HUES48 (cell line): Measurements from ENCODE around the gene SPTLC2.

ENCODE experiments used
- H3K27ac ChIP-seq: one replicate; pipeline ENCODE4 v1.7.0; 2013; ENCODE audit warnings: low read depth, low read length, inconsistent platforms
- H3K27me3 ChIP-seq: 2 replicates; pipeline ENCODE4 v1.6.1; 2013; ENCODE audit warnings: mild to moderate bottlenecking, low read length; ENCODE audit not compliant: control insufficient read depth, insufficient read depth
- H3K36me3 ChIP-seq: 2 replicates; pipeline ENCODE4 v1.6.1; 2013; ENCODE audit warnings: low read length; ENCODE audit not compliant: control insufficient read depth, insufficient read depth
- H3K4me1 ChIP-seq: 2 replicates; pipeline ENCODE4 v1.6.1; 2013; ENCODE audit warnings: mild to moderate bottlenecking, low read length; ENCODE audit not compliant: control insufficient read depth, insufficient read depth
- H3K4me3 ChIP-seq: 2 replicates; pipeline ENCODE4 v1.5.1; 2013; ENCODE audit warnings: mild to moderate bottlenecking, low read depth, low read length
- H3K9ac ChIP-seq: 2 replicates; pipeline ENCODE4 v1.6.1; 2013; ENCODE audit warnings: mild to moderate bottlenecking, low read depth, low read length, moderate library complexity
- H3K9me3 ChIP-seq: 2 replicates; pipeline ENCODE4 v1.6.1; 2013; ENCODE audit warnings: low read length; ENCODE audit not compliant: control insufficient read depth, insufficient read depth

Gene SPTLC2

DNA sequence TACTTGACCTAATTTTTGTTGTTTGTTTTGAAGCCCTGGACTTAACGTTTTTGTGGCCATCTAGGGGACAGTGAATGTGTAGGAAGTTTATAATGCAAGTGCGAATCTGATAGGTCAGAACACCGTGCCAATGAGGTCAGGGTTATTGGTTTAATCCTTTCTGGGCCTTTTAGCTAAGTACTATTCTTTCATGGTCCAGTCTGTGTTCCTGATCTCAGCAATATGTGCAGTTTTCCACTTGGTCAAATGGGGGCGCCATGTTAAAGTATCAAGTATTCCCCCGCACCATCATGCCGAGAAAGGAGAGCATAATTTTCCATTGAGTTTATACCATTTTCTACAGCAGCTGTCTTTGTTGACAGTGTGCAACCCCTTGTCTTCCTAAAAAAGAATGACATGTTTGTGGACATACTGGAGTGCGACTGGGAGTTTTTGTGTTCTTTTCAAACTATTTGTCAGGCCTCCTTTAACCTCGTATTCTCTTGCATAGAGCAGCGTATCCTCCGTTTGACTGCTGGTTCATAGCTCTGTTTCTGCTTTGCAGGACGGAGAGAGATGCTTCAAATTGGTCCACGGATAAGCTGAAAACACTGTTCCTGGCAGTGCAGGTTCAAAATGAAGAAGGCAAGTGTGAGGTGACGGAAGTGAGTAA, 157.2 kb downstream of the SPTLC2 start:
- H3K36me3 ChIP-seq = peaks cover 43% of the 10 kb centered on the region
- H3K9me3 ChIP-seq = no peaks in the 10 kb centered on the region
- H3K27me3 ChIP-seq = no peaks in the 10 kb centered on the region
- H3K4me3 ChIP-seq = peak overlapping the region; percentile 85
- no peak overlapping the region for H3K27ac ChIP-seq
- no peak overlapping the region for H3K9ac ChIP-seq
- H3K4me1 ChIP-seq = peaks cover 9% of the 10 kb centered on the region; the same call in 1 of the 2 replicates

- H3K36me3 ChIP-seq = peaks cover 35% of the 10 kb centered on the region
- H3K27ac ChIP-seq = peak overlapping the region; percentile 94
- peak overlapping the region; percentile 85 for H3K4me3 ChIP-seq
- no peaks in the 10 kb centered on the region for H3K27me3 ChIP-seq
- peaks cover 9% of the 10 kb centered on the region; the same call in 1 of the 2 replicates for H3K4me1 ChIP-seq
- H3K9me3 ChIP-seq = no peaks in the 10 kb centered on the region
- H3K9ac ChIP-seq = peak overlapping the region; percentile 87
These were observed 158.0 kb downstream of the SPTLC2 start for GRCh38 chr14:77458249-77458950.

DNA sequence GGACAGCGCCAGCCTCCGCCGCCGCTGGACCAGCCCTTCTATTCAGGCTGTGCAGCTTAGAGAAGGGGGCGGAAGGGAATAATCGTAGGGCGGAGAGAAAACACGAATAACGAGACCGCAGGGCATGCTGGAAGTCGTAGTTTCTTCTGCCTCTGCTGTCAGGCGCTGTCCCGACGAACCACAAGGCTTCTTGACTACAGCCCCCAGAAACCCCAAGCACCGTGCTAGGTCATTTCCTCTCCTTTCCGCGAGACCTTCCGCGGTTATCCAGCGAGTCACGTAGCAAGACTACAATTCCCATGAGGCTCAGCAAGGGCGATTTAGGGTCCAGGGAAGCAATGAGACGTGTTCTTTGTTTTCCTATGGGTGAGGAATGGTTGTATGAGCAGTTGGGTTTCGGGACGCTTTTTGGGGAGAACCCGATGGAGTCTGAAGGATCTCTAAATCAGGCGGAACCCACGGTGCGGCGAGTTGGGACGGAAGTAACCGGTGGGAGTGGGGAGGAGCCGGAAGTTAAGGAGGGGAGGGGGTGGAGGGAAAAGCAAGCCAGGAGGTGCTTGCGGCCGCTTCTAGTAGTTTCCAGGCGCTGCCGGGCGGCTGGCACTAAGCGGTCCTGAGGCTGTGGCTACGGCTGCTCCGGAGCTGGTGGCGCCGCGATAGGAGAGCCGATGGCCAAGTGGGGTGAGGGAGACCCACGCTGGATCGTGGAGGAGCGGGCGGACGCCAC, 158.8 kb downstream of the SPTLC2 start, which contains the start of the genes AHSA1 and VIPAS39:
Gene AHSA1 (plus strand): TSS at position 572 of the 727 bp plus-strand sequence. CDS start 97 bp downstream, at position 669.
Gene VIPAS39 (minus strand): TSS at position 80 of the 727 bp plus-strand sequence. CDS start 3,499 bp downstream, outside the sequence.
- H3K27ac ChIP-seq = peak within 1 kb of the TSS; percentile 94
- H3K27me3 ChIP-seq = no peaks in the 10 kb centered on the region
- peak within 1 kb of the TSS; percentile 87 for H3K9ac ChIP-seq

GRCh38 chr14:77457115-77457521, 159.3 kb downstream of the SPTLC2 start:
- H3K9me3 ChIP-seq = no peaks in the 10 kb centered on the region
- H3K4me1 ChIP-seq = peaks cover 9% of the 10 kb centered on the region; the same call in 1 of the 2 replicates
- H3K27ac ChIP-seq = peak overlapping the region; percentile 72
- H3K36me3 ChIP-seq = peaks cover 31% of the 10 kb centered on the region
- peak overlapping the region; percentile 85 for H3K4me3 ChIP-seq
- H3K9ac ChIP-seq = peak overlapping the region; percentile 60
- no peaks in the 10 kb centered on the region for H3K27me3 ChIP-seq

More for the DNA sequence above, 158.8 kb downstream of the SPTLC2 start, which contains the start of the genes AHSA1 and VIPAS39:
- peaks cover 9% of the 10 kb centered on the region; the same call in 1 of the 2 replicates for H3K4me1 ChIP-seq
- no peaks in the 10 kb centered on the region for H3K9me3 ChIP-seq
- H3K4me3 ChIP-seq = peak within 1 kb of the TSS; percentile 85
- peaks cover 35% of the 10 kb centered on the region for H3K36me3 ChIP-seq
